ENCODE data around the gene OSBPL1A. TPM values are rescaled to one million over a fixed set of nuclear protein-coding genes. Genes with fewer than 3 reads are reported as not detected.

Gene OSBPL1A
- polyA plus RNA-seq, 1 of the 3 experiments (the other 2 are of a cell fraction): 21.3 TPM

DNA sequence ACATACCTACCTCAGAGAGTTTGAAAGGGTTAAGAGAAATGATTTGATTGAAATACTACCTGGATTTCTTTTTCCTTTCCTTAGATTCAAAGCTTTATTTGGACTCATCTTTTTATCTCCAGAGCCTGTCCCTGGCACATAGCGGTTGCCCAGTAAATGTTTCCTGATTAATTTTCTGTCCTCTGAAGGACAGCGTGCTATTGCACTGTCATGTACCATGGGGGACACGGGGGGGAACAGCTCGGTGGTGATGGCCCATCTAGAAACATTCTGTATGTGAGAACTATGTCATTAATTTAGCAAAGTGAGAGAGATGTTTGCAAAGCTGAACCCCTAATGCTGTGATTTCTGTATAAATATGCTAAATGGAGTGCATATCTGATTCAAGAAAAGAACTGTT, 285.2 kb downstream of the OSBPL1A start:
- POLR2A ChIA-PET: no interaction called here
- no peaks in the 10 kb centered on the region; a peak in 1 of 4 replicates for H3K4me1 ChIP-seq (ENCODE audit: control insufficient read depth in 1 of 2, insufficient read depth in 2 of 2, low read depth in 1 of 2, low read length in 1 of 2)
- no peak overlapping the region for H3K27ac ChIP-seq (ENCODE audit: low read depth in 2 of 2, low read length in 1 of 2)
- no peak overlapping the region for H3K9ac ChIP-seq
- no peaks in the 10 kb centered on the region for H3F3A ChIP-seq (replicated peaks; ENCODE audit: insufficient read depth)
- H4K20me1 ChIP-seq (ENCODE audit: insufficient read depth): no peaks in the 10 kb centered on the region
- no peaks in the 10 kb centered on the region for H3K27me3 ChIP-seq (ENCODE audit: insufficient read depth)
- H3K4me2 ChIP-seq: no peak overlapping the region
- H3K4me3 ChIP-seq (ENCODE audit: low read depth in 2 of 2, low read length in 1 of 2): no peak overlapping the region
- DNase-seq: no peak
- no peak overlapping the region for H2AFZ ChIP-seq (ENCODE audit: low read depth)
- no peaks in the 10 kb centered on the region for H3K36me3 ChIP-seq (replicated peaks in 1 of 2; ENCODE audit: control insufficient read depth in 1 of 2, insufficient read depth in 2 of 2, low read length in 1 of 2)
- TF ChIP-seq FOXM1 (IDR thresholded peaks at IDR 0.05; ENCODE audit: low read depth): no peak
- TF ChIP-seq ELF1 (IDR thresholded peaks at IDR 0.05): no peak
- TF ChIP-seq RCOR1 (IDR thresholded peaks at IDR 0.05; ENCODE audit: low read length): no peak
- TF ChIP-seq MEF2A (IDR thresholded peaks at IDR 0.05; ENCODE audit: borderline replicate concordance, low read depth): no peak
- TF ChIP-seq, protein P1, sequence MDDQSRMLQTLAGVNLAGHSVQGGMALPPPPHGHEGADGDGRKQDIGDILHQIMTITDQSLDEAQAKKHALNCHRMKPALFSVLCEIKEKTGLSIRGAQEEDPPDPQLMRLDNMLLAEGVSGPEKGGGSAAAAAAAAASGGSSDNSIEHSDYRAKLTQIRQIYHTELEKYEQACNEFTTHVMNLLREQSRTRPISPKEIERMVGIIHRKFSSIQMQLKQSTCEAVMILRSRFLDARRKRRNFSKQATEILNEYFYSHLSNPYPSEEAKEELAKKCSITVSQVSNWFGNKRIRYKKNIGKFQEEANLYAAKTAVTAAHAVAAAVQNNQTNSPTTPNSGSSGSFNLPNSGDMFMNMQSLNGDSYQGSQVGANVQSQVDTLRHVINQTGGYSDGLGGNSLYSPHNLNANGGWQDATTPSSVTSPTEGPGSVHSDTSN (IDR thresholded peaks at IDR 0.05): no peak
- TF ChIP-seq YY1 (IDR thresholded peaks at IDR 0.05; ENCODE audit: low read depth): no peak
- CTCF ChIA-PET: interaction anchor here (1.0 to 1.1 kb wide), 2 partner anchors 73 to 193 kb away, joined by 3 read pairs; no protein-coding TSS in a partner anchor
- H3K9me3 ChIP-seq: no peaks in the 10 kb centered on the region
- no peaks in the 10 kb centered on the region for H3K9me2 ChIP-seq
- H3K79me2 ChIP-seq (ENCODE audit: insufficient read depth): no peaks in the 10 kb centered on the region
- 84% methylated on average over 4 of the region's 4 CpGs for WGBS (ENCODE audit: low lambda C conversion rate)

Small RNAs within 50 kb of the gene (small RNA-seq; reads per million reads assigned to genes)
- gene MIR320C2 (0 reads per million in 7 experiments), gene RF00017 (0 reads per million in 7 experiments), gene RF00019 (0 reads per million in 7 experiments), gene RNA5SP452 (0 to 9.0 (median 0) reads per million in 7 experiments), gene RNU5A-6P (0 to 0.20 (median 0) reads per million in 7 experiments), gene RNU6-435P (0 reads per million in 7 experiments)

Other genes with a start within 250 kb of the OSBPL1A start
- 13.0 and 21.5 TPM in 2 replicates for gene IMPACT, start 28.8 kb upstream of the OSBPL1A start, polyA plus RNA-seq (2012; rRNA removed)
- not detected in 2 replicates for gene HRH4, start 62.8 kb upstream of the OSBPL1A start, polyA plus RNA-seq (2012; rRNA removed)

All from SK-N-SH (cell line).